Measurements from ENCODE around the gene GPR37. TPM values are rescaled to one million over a fixed set of nuclear protein-coding genes. Genes with fewer than 3 reads are reported as not detected.

GPR37 gene, protein sequence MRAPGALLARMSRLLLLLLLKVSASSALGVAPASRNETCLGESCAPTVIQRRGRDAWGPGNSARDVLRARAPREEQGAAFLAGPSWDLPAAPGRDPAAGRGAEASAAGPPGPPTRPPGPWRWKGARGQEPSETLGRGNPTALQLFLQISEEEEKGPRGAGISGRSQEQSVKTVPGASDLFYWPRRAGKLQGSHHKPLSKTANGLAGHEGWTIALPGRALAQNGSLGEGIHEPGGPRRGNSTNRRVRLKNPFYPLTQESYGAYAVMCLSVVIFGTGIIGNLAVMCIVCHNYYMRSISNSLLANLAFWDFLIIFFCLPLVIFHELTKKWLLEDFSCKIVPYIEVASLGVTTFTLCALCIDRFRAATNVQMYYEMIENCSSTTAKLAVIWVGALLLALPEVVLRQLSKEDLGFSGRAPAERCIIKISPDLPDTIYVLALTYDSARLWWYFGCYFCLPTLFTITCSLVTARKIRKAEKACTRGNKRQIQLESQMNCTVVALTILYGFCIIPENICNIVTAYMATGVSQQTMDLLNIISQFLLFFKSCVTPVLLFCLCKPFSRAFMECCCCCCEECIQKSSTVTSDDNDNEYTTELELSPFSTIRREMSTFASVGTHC
- total RNA-seq: 1 to 10 TPM in 2 of 4 donors, not detected in 2; 1.1 TPM

DNA sequence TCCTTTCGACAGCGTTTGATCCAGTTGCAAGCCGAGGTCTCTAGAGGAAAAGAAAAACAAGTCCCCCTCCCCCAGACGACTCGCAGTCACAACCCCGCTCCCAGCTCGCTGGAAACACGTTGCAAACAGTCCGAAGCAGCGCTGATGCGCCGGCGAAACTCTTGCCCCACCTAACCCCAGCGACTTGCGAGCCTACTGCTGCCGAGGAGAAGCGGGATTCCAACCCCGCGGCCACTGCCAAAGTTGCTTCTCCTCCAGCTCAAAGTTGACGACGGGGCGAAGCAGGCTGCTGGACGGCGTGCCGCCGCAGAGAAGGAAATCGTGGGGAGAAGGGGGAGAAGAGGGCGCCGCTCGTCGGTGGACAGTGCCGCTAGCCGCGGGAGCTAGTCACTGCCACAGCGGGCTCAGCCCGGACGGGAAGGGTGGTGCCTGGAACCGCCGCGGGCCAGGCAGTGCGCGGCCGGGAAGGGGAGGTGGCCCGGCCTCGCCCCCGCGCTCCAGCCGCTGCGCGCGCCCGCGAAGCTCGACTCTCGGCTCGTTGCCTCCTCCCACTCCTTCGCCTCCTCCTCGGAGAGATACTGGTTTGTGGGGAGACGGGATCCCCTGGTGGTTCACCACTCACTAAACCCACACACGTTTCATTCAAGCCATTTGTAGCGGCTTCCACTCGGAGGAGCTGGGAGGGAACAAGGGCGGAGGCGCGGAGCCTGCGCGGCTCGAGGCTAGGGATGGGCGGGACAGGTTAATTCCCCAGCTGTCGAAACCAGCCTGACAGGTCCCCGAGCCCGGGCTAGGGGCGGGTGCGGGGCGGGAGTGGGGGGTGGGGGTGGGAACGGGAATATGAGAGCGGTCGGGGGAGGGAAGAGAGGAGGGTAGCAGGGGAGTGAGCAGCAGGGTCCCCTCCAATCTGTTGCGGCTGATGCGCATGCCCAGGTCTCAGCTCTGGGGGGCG lies at the start of gene GPR37:
GPR37 (minus strand) TSS at position 392 of the 952 bp plus-strand sequence. CDS start 816 bp downstream, outside the sequence.
- in situ Hi-C loops (cut with MboI; ENCODE audit: low pct_ligation_motif_present in 1 of 4, low pct_unique_long_range_greater_than_20kb in 1 of 4, low sequenced_read_pairs in 3 of 4): no loop called here
- WGBS, 2 donors (ENCODE audit: low coverage in 1 of 2): 0 to 2% methylated on average over 14 to 71 of the region's 81 CpGs
- Histone ChIP-seq H3K4me3 (peak within 1 kb of the TSS; percentile 27 to 50 (median 34)), H3K36me3 (no peaks in the 10 kb centered on the region), H3K27me3 (peaks cover 30% of the 10 kb centered on the region), H3K9me3 (no peaks in the 10 kb centered on the region), H3K27ac (peak within 1 kb of the TSS; percentile 2 to 61 (median 36)), H3K4me1 (peaks cover 8 to 28% (median 22%) of the 10 kb centered on the region in 4 donors)
- intact Hi-C loops (cut with DNase I; ENCODE audit: low total_unique reads): no loop called here
- DNase-seq: peak; percentile 59
- TF ChIP-seq POLR2A (IDR thresholded peaks at IDR 0.05) (no peak), EP300 (IDR thresholded peaks at IDR 0.05; ENCODE audit: low read depth) (no peak), POLR2AphosphoS5 (IDR thresholded peaks at IDR 0.05) (no peak)
- TF ChIP-seq, protein P1, sequence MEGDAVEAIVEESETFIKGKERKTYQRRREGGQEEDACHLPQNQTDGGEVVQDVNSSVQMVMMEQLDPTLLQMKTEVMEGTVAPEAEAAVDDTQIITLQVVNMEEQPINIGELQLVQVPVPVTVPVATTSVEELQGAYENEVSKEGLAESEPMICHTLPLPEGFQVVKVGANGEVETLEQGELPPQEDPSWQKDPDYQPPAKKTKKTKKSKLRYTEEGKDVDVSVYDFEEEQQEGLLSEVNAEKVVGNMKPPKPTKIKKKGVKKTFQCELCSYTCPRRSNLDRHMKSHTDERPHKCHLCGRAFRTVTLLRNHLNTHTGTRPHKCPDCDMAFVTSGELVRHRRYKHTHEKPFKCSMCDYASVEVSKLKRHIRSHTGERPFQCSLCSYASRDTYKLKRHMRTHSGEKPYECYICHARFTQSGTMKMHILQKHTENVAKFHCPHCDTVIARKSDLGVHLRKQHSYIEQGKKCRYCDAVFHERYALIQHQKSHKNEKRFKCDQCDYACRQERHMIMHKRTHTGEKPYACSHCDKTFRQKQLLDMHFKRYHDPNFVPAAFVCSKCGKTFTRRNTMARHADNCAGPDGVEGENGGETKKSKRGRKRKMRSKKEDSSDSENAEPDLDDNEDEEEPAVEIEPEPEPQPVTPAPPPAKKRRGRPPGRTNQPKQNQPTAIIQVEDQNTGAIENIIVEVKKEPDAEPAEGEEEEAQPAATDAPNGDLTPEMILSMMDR (IDR thresholded peaks at IDR 0.05): peak in 1 of 5 experiments; percentile 13

DNA sequence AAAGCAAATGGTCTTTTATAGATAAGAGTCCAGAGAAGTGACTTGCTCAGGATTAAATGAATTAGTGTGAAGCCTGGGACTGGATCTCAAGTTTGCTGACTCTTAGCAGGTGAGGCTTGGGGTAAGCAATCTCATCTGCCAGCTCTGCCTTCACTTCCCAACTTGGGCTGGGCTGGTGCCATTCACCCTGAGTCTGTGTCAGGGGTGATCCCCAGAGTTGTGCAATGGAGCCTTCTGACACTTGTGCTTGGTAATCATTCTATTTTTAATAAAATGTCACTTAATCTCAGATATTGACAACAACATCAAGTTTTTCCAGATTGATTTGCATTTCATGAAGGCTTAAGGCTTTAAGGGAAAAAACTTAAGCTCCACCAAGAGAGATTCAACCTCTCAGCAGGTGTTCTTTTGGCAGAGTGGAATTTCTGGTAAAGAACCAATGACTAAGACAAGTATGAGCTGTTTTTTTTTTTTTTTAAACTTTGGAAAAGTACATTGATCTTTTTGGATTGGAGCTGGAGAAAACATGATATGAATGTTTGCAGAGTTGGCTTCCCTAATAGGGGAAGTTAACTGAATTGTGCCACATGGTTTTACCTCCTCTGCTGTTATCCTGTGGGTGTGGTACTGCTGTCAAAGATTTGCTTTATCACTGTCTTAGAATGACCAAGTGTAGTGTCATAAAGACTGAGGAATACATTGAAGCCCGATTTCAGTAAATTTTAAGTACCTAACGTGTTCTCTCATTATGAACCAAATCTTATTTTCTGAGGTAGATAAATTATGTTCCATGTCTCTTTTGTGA lies 48.6 kb upstream of the GPR37 start:
- TF ChIP-seq POLR2A (IDR thresholded peaks at IDR 0.05) (no peak), EP300 (IDR thresholded peaks at IDR 0.05; ENCODE audit: low read depth) (no peak), POLR2AphosphoS5 (IDR thresholded peaks at IDR 0.05) (no peak)
- TF ChIP-seq, protein P1 (IDR thresholded peaks at IDR 0.05): no peak
- WGBS, 2 donors (ENCODE audit: low coverage in 1 of 2): 39 to 51% methylated on average over 2 of the region's 2 CpGs
- intact Hi-C loops (cut with DNase I; ENCODE audit: low total_unique reads) (no loop called here), in situ Hi-C loops (cut with MboI; ENCODE audit: low pct_ligation_motif_present in 1 of 4, low pct_unique_long_range_greater_than_20kb in 1 of 4, low sequenced_read_pairs in 3 of 4) (no loop called here)
- no peaks in the 10 kb centered on the region for H3K9me3 ChIP-seq
- no peaks in the 10 kb centered on the region for H3K27me3 ChIP-seq
- H3K4me3 ChIP-seq: no peak overlapping the region
- H3K36me3 ChIP-seq: no peaks in the 10 kb centered on the region
- DNase-seq: no peak
- no peaks in the 10 kb centered on the region for H3K4me1 ChIP-seq
- no peak overlapping the region for H3K27ac ChIP-seq

DNA sequence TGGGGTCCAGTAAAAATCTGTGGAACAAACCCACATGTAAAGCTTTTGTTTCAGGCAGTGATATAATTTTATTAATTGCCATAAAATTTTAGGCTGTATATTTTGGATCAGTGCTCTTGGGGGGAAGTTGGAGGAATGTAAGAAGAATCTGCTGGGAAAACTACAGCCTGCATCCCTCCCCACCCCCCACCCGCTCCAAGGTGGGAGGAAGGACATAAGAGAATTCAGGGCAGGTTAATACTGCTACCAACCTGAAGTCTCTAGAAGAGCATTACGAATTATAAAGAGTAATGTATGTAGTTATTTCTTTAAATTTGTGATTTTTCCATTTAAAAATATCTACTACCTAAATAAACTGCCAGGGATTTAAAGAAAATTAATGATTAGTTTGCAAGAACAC lies 47.2 kb upstream of the GPR37 start:
- TF ChIP-seq EP300 (IDR thresholded peaks at IDR 0.05; ENCODE audit: low read depth) (no peak), POLR2AphosphoS5 (IDR thresholded peaks at IDR 0.05) (no peak), POLR2A (IDR thresholded peaks at IDR 0.05) (no peak)
- TF ChIP-seq, protein P1 (IDR thresholded peaks at IDR 0.05): no peak
- H3K27ac ChIP-seq: no peak overlapping the region
- DNase-seq: no peak
- H3K4me3 ChIP-seq: no peak overlapping the region
- intact Hi-C loops (cut with DNase I; ENCODE audit: low total_unique reads): no loop called here
- H3K4me1 ChIP-seq: no peaks in the 10 kb centered on the region
- in situ Hi-C loops (cut with MboI; ENCODE audit: low pct_ligation_motif_present in 1 of 4, low pct_unique_long_range_greater_than_20kb in 1 of 4, low sequenced_read_pairs in 3 of 4): no loop called here
- no peaks in the 10 kb centered on the region for H3K36me3 ChIP-seq
- WGBS, 2 donors (ENCODE audit: low coverage in 1 of 2): 69 to 79% methylated on average over 2 of the region's 2 CpGs
- no peaks in the 10 kb centered on the region for H3K9me3 ChIP-seq
- H3K27me3 ChIP-seq: no peaks in the 10 kb centered on the region

All from transverse colon (tissue), 4 donors.